Neutrophil (primary cell): ENCODE results near the gene XYLT1.

Experiments
- H3K27ac ChIP-seq: fragments of 200-600 bp; sonication (generic); 2 replicates; pipeline ENCODE4 v1.5.1; 2016; ENCODE audit warnings: mild to moderate bottlenecking, moderate library complexity
- H3K27me3 ChIP-seq: fragments of 200-600 bp; sonication (generic); 2 replicates; pipeline ENCODE4 v1.6.0; 2016; ENCODE audit warnings: mild to moderate bottlenecking
- H3K36me3 ChIP-seq: fragments of 200-600 bp; sonication (generic); 2 replicates; pipeline ENCODE4 v1.5.1; 2017
- H3K4me1 ChIP-seq, 2 experiments: fragments of 200-600 bp in 1 of 2; sonication (generic) in 1 of 2; 1 replicate in 1 of 2; 2 replicates in 1 of 2; pipeline versions ENCODE4 v1.5.1 to v1.6.1; 2013 to 2016; ENCODE audit warnings: low read depth in 1 of 2, low read length in 1 of 2, mild to moderate bottlenecking in 1 of 2, moderate library complexity in 1 of 2; ENCODE audit not compliant: control insufficient read depth in 1 of 2, insufficient read depth in 1 of 2
- H3K4me3 ChIP-seq, 2 experiments: fragments of 200-600 bp in 1 of 2; sonication (generic) in 1 of 2; 1 replicate in 1 of 2; 2 replicates in 1 of 2; pipeline ENCODE4 v1.5.1; 2013 to 2016; ENCODE audit warnings: low read depth in 1 of 2, low read length in 1 of 2, mild to moderate bottlenecking in 1 of 2, moderate library complexity in 1 of 2
- H3K9me3 ChIP-seq: fragments of 200-600 bp; sonication (generic); 2 replicates; pipeline ENCODE4 v1.5.1; 2016
- CTCF ChIP-seq: fragments of 200-600 bp; sonication (generic); IDR thresholded peaks from 2 replicates; pipeline ENCODE4 v1.5.1; 2016; ENCODE audit warnings: antibody characterized with exemption

The XYLT1 gene

GRCh38 chr16:17379121-17379571, 91.6 kb downstream of the XYLT1 start:
- H3K27ac ChIP-seq = peak overlapping the region; percentile 75
- H3K4me1 ChIP-seq = peaks cover 36 to 77% of the 10 kb centered on the region in 2 experiments
- TF ChIP-seq CTCF = no peak

GRCh38 chr16:17377360-17378324, 93.1 kb downstream of the XYLT1 start:
- no peak for TF ChIP-seq CTCF
- peaks cover 27 to 62% of the 10 kb centered on the region in 2 experiments for H3K4me1 ChIP-seq
- H3K27me3 ChIP-seq = no peaks in the 10 kb centered on the region
- no peak overlapping the region for H3K4me3 ChIP-seq
- no peaks in the 10 kb centered on the region for H3K36me3 ChIP-seq
- peak overlapping the region; percentile 75 for H3K27ac ChIP-seq
- no peaks in the 10 kb centered on the region for H3K9me3 ChIP-seq

More at GRCh38 chr16:17379121-17379571, 91.6 kb downstream of the XYLT1 start:
- H3K4me3 ChIP-seq = no peak overlapping the region
- no peaks in the 10 kb centered on the region for H3K36me3 ChIP-seq
- no peaks in the 10 kb centered on the region for H3K9me3 ChIP-seq
- no peaks in the 10 kb centered on the region for H3K27me3 ChIP-seq

- no peaks in the 10 kb centered on the region for H3K9me3 ChIP-seq
- no peaks in the 10 kb centered on the region for H3K36me3 ChIP-seq
- H3K4me3 ChIP-seq = no peak overlapping the region
- H3K27me3 ChIP-seq = no peaks in the 10 kb centered on the region
- TF ChIP-seq CTCF = no peak
- H3K27ac ChIP-seq = peak overlapping the region; percentile 33
- H3K4me1 ChIP-seq = peaks cover 36 to 61% of the 10 kb centered on the region in 2 experiments
These were observed 95.1 kb downstream of the XYLT1 start for GRCh38 chr16:17375461-17376304.

- Histone ChIP-seq H3K4me3 (no peak overlapping the region), H3K27ac (no peak overlapping the region), H3K9me3 (no peaks in the 10 kb centered on the region), H3K27me3 (no peaks in the 10 kb centered on the region), H3K36me3 (no peaks in the 10 kb centered on the region), H3K4me1 (peaks cover 40 to 61% of the 10 kb centered on the region in 2 experiments)
- no peak for TF ChIP-seq CTCF
These were observed 96.0 kb downstream of the XYLT1 start for GRCh38 chr16:17374668-17375255.

GRCh38 chr16:17373533-17373932, 97.2 kb downstream of the XYLT1 start:
- no peak for TF ChIP-seq CTCF
- Histone ChIP-seq H3K4me1 (peaks cover 48 to 61% of the 10 kb centered on the region in 2 experiments), H3K4me3 (no peak overlapping the region), H3K9me3 (no peaks in the 10 kb centered on the region), H3K27me3 (no peaks in the 10 kb centered on the region), H3K36me3 (no peaks in the 10 kb centered on the region), H3K27ac (no peak overlapping the region)
